ENCODE measurements around the gene S100A16.

- TF ChIP-seq, protein P1, sequence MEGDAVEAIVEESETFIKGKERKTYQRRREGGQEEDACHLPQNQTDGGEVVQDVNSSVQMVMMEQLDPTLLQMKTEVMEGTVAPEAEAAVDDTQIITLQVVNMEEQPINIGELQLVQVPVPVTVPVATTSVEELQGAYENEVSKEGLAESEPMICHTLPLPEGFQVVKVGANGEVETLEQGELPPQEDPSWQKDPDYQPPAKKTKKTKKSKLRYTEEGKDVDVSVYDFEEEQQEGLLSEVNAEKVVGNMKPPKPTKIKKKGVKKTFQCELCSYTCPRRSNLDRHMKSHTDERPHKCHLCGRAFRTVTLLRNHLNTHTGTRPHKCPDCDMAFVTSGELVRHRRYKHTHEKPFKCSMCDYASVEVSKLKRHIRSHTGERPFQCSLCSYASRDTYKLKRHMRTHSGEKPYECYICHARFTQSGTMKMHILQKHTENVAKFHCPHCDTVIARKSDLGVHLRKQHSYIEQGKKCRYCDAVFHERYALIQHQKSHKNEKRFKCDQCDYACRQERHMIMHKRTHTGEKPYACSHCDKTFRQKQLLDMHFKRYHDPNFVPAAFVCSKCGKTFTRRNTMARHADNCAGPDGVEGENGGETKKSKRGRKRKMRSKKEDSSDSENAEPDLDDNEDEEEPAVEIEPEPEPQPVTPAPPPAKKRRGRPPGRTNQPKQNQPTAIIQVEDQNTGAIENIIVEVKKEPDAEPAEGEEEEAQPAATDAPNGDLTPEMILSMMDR (IDR thresholded peaks at IDR 0.05 in 2 of 3, conservative IDR thresholded peaks at IDR 0.05 in 1 of 3; ENCODE audit: borderline replicate concordance in 1 of 3, insufficient read depth in 1 of 3, low read depth in 2 of 3, low read length in 2 of 3): no peak
- TF ChIP-seq CBX3 (IDR thresholded peaks at IDR 0.05; ENCODE audit: low read depth) (no peak), POLR2A (IDR thresholded peaks at IDR 0.05; ENCODE audit: borderline replicate concordance, extremely low read depth, insufficient read depth, insufficient read length) (peak; percentile 48), POLR2AphosphoS5 (IDR thresholded peaks at IDR 0.05; ENCODE audit: low read depth, low read length) (peak; percentile 83), CEBPB (IDR thresholded peaks at IDR 0.05; ENCODE audit: low read depth) (no peak), ATF3 (IDR thresholded peaks at IDR 0.05) (no peak), SRF (IDR thresholded peaks at IDR 0.05; ENCODE audit: low read depth) (no peak), TCF7L2 (IDR thresholded peaks at IDR 0.05; ENCODE audit: borderline replicate concordance, extremely low read depth, insufficient read depth, insufficient read length) (peak; percentile 95), SIN3A (IDR thresholded peaks at IDR 0.05; ENCODE audit: low read depth) (no peak), ZFX (IDR thresholded peaks at IDR 0.05) (peak; percentile 65; the same call in 1 of the 2 replicates), ZNF274 (IDR thresholded peaks at IDR 0.05; ENCODE audit: low read depth, low read length) (no peak)
- TF ChIP-seq, protein P2, sequence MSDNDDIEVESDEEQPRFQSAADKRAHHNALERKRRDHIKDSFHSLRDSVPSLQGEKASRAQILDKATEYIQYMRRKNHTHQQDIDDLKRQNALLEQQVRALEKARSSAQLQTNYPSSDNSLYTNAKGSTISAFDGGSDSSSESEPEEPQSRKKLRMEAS (IDR thresholded peaks at IDR 0.05): no peak
- TF ChIP-seq, protein P3, sequence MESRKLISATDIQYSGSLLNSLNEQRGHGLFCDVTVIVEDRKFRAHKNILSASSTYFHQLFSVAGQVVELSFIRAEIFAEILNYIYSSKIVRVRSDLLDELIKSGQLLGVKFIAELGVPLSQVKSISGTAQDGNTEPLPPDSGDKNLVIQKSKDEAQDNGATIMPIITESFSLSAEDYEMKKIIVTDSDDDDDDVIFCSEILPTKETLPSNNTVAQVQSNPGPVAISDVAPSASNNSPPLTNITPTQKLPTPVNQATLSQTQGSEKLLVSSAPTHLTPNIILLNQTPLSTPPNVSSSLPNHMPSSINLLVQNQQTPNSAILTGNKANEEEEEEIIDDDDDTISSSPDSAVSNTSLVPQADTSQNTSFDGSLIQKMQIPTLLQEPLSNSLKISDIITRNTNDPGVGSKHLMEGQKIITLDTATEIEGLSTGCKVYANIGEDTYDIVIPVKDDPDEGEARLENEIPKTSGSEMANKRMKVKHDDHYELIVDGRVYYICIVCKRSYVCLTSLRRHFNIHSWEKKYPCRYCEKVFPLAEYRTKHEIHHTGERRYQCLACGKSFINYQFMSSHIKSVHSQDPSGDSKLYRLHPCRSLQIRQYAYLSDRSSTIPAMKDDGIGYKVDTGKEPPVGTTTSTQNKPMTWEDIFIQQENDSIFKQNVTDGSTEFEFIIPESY (IDR thresholded peaks at IDR 0.05; ENCODE audit: extremely low read depth, insufficient replicate concordance, low read length): peak; percentile 83
Observed at GRCh38 chr1:153566414-153567371, 46.2 kb downstream of the S100A16 start.

All from HCT116 (cell line).